ENCODE data around the gene RPTOR.

DNA sequence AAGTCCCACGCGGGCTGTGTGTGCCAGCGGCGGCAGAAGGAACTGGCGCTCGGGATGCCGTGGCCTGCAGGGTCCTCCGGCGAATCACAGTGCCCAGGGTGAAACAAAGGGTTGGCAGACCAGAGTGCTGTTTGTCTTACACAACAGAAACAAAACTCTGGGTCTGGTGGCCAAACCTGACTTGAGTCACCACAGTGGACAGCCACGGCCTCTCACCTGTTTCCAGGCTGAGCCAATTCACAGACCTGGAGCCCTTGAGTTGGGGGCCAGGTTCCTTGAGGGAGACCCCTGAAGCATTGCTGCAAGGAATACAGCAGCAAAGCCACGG is 444.9 kb downstream of the RPTOR start:
- TF ChIP-seq CTCF (IDR thresholded peaks at IDR 0.05; ENCODE audit: insufficient read depth, low read depth, low read length) (no peak), EZH2 (IDR thresholded peaks at IDR 0.05; ENCODE audit: insufficient read depth, low read length) (no peak)
